Measurements from ENCODE around the gene TRPV3.
"Not testable (repeated sequence)": the region's sequence is repeated elsewhere in the genome, so short reads cannot be mapped to it uniquely, and the experiment has no call there.

Gene TRPV3

GRCh38 chr17:3472137-3472536 lies 85.5 kb downstream of the TRPV3 start:
- no peaks in the 10 kb centered on the region for H3K27me3 ChIP-seq (ENCODE audit: low read depth, low read length)
- H3K27ac ChIP-seq (ENCODE audit: low read length), result no peak overlapping the region
- H3K4me1 ChIP-seq (ENCODE audit: low read length), result no peaks in the 10 kb centered on the region
- no peaks in the 10 kb centered on the region for H3K9me3 ChIP-seq (ENCODE audit: insufficient read depth, low read length)
- H3K4me3 ChIP-seq (ENCODE audit: low read length), result no peak overlapping the region
- no peaks in the 10 kb centered on the region for H3K79me2 ChIP-seq (ENCODE audit: low read length)
- no peak overlapping the region for H3K9ac ChIP-seq (ENCODE audit: low read length)
- TF ChIP-seq, protein P1, sequence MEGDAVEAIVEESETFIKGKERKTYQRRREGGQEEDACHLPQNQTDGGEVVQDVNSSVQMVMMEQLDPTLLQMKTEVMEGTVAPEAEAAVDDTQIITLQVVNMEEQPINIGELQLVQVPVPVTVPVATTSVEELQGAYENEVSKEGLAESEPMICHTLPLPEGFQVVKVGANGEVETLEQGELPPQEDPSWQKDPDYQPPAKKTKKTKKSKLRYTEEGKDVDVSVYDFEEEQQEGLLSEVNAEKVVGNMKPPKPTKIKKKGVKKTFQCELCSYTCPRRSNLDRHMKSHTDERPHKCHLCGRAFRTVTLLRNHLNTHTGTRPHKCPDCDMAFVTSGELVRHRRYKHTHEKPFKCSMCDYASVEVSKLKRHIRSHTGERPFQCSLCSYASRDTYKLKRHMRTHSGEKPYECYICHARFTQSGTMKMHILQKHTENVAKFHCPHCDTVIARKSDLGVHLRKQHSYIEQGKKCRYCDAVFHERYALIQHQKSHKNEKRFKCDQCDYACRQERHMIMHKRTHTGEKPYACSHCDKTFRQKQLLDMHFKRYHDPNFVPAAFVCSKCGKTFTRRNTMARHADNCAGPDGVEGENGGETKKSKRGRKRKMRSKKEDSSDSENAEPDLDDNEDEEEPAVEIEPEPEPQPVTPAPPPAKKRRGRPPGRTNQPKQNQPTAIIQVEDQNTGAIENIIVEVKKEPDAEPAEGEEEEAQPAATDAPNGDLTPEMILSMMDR (IDR thresholded peaks at IDR 0.05; ENCODE audit: low read depth, low read length), result no peak
- TF ChIP-seq EZH2phosphoT487 (IDR thresholded peaks at IDR 0.05; ENCODE audit: low read depth), result no peak
- no peaks in the 10 kb centered on the region for H3K36me3 ChIP-seq (replicated peaks; ENCODE audit: low read depth, low read length)
- H3K4me2 ChIP-seq (ENCODE audit: low read length), result no peak overlapping the region
- H4K20me1 ChIP-seq (ENCODE audit: insufficient read depth, low read length), result no peaks in the 10 kb centered on the region
- no peak overlapping the region for H2AFZ ChIP-seq (ENCODE audit: low read depth, low read length)

- no peak within 1 kb of the TSS for H3K27ac ChIP-seq (ENCODE audit: low read length)
- no peaks in the 10 kb centered on the region for H3K4me1 ChIP-seq (ENCODE audit: low read length)
- no peaks in the 10 kb centered on the region for H3K9me3 ChIP-seq (ENCODE audit: insufficient read depth, low read length)
- H3K27me3 ChIP-seq (ENCODE audit: low read depth, low read length), result no peaks in the 10 kb centered on the region
- H3K79me2 ChIP-seq (ENCODE audit: low read length), result no peaks in the 10 kb centered on the region
- H2AFZ ChIP-seq (ENCODE audit: low read depth, low read length), result no peak within 1 kb of the TSS
- H3K36me3 ChIP-seq (replicated peaks; ENCODE audit: low read depth, low read length), result no peaks in the 10 kb centered on the region
- TF ChIP-seq EZH2phosphoT487 (IDR thresholded peaks at IDR 0.05; ENCODE audit: low read depth), result no peak
- TF ChIP-seq, protein P1 (IDR thresholded peaks at IDR 0.05; ENCODE audit: low read depth, low read length), result no peak
- H3K4me3 ChIP-seq (ENCODE audit: low read length), result no peak within 1 kb of the TSS
- no peaks in the 10 kb centered on the region for H4K20me1 ChIP-seq (ENCODE audit: insufficient read depth, low read length)
- no peak within 1 kb of the TSS for H3K4me2 ChIP-seq (ENCODE audit: low read length)
- no peak within 1 kb of the TSS for H3K9ac ChIP-seq (ENCODE audit: low read length)
These were observed 86.0 kb downstream of the TRPV3 start, which contains the start of gene SPATA22 for GRCh38 chr17:3471599-3471998. Gene SPATA22, minus strand, starts transcription at chr17:3471819. Its CDS starts 2,494 bp downstream, at chr17:3469325.

DNA sequence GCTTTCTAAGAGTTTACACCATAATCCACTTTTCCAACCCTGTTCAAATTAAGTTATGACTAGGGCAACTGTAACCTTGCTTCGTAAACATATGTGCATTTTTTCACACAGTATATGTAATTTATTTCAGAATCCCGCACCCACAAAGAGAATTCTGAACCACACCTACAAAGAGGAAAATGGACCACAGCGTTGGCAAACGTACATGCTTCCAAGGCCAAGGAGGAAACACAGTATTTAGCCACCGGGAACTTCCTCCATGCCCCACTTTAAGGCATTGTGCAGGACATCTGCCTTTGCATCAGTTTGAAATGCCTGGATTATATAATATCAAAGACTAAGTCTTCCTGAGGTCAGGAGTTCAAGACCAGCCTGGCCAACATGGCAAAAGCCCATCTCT lies 88.1 kb downstream of the TRPV3 start:
- Histone ChIP-seq H3K79me2 (ENCODE audit: low read length) (no peaks in the 10 kb centered on the region), H2AFZ (ENCODE audit: low read depth, low read length) (no peak overlapping the region), H3K27ac (ENCODE audit: low read length) (no peak overlapping the region), H3K9ac (ENCODE audit: low read length) (no peak overlapping the region), H3K4me1 (ENCODE audit: low read length) (no peaks in the 10 kb centered on the region), H3K4me3 (ENCODE audit: low read length) (no peak overlapping the region), H3K9me3 (ENCODE audit: insufficient read depth, low read length) (no peaks in the 10 kb centered on the region), H3K27me3 (ENCODE audit: low read depth, low read length) (no peaks in the 10 kb centered on the region), H3K4me2 (ENCODE audit: low read length) (no peak overlapping the region), H4K20me1 (ENCODE audit: insufficient read depth, low read length) (no peaks in the 10 kb centered on the region), H3K36me3 (replicated peaks; ENCODE audit: low read depth, low read length) (no peaks in the 10 kb centered on the region)
- TF ChIP-seq, protein P1 (IDR thresholded peaks at IDR 0.05; ENCODE audit: low read depth, low read length), result no peak
- TF ChIP-seq EZH2phosphoT487 (IDR thresholded peaks at IDR 0.05; ENCODE audit: low read depth), result no peak

GRCh38 chr17:3466355-3466754 lies 91.3 kb downstream of the TRPV3 start:
- H3K4me1 ChIP-seq (ENCODE audit: low read length); H3K4me2 ChIP-seq (ENCODE audit: low read length); H3K9ac ChIP-seq (ENCODE audit: low read length); H3K36me3 ChIP-seq (replicated peaks; ENCODE audit: low read depth, low read length); H2AFZ ChIP-seq (ENCODE audit: low read depth, low read length); H3K27ac ChIP-seq (ENCODE audit: low read length); H3K9me3 ChIP-seq (ENCODE audit: insufficient read depth, low read length); H3K4me3 ChIP-seq (ENCODE audit: low read length); H3K27me3 ChIP-seq (ENCODE audit: low read depth, low read length); H4K20me1 ChIP-seq (ENCODE audit: insufficient read depth, low read length); H3K79me2 ChIP-seq (ENCODE audit: low read length): not testable (repeated sequence)

Data from OCI-LY3 (cell line).